ENCODE data around the gene EIF4E2.
"Not testable (repeated sequence)": the region's sequence is repeated elsewhere in the genome, so short reads cannot be mapped to it uniquely, and the experiment has no call there.

Gene EIF4E2

DNA sequence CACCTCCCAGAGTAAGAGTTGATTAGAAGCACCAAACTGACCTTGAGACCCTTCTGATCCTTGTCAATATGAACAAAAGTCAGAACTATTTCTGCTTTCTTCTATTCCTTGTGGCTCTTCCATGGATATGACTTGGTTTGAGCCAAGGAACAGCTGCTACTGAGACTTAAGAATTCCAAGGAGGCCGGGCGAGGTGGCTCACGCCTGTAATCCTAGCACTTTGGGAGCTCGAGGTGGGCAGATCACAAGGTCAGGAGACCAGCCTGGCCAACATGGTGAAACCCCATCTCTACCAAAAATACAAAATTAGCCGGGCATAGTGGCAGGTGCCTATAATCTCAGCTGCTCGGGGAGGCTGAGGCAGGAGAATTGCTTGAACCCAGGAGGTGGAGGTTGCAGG lies 20.0 kb downstream of the EIF4E2 start:
- DNase-seq = not testable (repeated sequence)

- no peak for DNase-seq
These were observed 20.6 kb downstream of the EIF4E2 start for GRCh38 chr2:232571026-232571474.

- no peak for DNase-seq
These were observed 22.6 kb downstream of the EIF4E2 start for GRCh38 chr2:232573042-232573441.

DNA sequence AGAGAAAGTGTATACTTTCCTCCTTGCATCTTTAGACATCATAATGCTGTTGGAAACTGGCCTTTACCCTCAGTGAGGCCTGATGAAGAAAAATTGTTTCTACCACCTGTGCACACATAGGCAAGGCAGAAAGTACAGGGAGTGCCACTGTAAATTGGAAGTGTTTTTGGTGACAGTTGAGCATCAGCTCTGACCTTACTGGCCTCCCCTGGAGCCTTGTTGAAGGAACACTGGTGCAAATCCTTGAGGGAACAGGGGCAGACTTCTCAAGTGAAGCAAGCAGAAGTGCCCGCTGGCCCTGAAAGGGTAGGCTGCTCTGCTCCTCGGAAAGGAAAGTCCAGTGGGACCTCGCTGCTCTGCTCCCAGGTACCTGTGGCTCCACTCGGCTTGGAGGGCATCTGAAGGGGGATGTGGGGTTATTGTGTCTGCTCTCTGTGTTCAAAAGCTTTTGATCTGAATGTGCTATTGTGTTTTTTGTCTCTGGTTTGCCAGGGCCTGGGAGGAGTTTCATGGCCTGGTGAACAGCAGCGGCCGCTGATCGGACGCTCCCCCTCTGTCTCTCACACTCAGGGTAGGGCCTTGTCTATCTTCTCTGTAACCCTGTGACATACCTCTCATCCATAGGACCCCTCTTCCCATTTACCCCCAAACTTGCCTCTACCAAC lies 23.4 kb downstream of the EIF4E2 start:
- no peak for DNase-seq

DNA sequence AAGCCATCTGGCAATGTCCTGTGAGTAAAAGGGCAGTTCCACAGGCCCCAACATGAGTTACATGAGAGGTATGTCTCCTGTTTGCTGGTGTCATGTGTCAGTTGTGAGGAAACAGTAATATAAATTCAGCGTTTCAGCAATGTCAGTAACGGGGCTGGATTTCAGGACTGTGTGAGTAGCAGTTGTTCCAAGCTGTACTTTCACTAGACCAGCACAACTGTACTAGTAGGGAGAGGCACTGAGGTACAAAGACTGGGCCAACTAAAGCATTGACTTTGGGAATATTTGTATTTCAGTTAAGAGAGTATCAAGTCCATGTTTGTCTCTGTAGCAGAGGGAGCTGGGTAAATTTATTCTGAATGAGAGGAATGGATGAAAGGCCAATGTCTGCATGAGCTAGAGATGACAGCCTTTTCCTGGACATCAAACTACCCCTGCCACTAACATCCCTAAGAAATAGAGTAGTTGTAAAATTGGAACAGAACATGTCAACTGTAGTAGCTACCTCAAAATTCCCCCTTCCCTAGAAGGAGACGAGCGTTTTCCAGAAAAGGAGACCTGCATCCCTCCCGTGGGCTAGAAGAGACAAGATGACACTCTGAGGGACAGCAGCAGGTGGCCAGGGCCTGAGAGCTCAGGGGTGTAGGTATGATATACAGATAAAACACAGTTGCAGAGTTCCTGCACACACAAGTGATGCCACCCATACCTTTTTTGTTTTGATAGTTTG lies 24.4 kb downstream of the EIF4E2 start:
- DNase-seq = no peak

- DNase-seq = no peak
These were observed 24.9 kb downstream of the EIF4E2 start for GRCh38 chr2:232575404-232575746.

- no peak for DNase-seq
These were observed 26.5 kb downstream of the EIF4E2 start for GRCh38 chr2:232576995-232577394.

GRCh38 chr2:232577841-232578240 lies 27.4 kb downstream of the EIF4E2 start:
- DNase-seq = no peak

DNA sequence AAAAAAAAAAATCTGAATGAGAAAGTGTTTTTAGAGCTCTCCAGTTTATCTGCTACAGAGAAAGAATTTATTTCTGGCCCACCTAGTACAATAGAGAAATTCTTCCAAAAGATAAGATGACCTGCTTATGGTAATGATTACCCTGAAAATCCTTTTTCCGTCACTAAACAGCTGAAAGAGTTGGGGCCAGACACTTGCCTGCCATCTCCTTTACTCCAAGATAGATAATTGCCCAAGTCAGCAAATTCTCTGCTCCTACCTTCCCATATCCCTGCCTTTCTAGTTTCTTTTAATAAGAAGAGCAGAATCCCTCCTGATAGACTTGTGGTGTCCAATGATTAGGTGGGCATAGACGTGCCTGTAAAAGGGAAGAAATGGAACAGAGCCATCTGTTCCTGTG lies 28.1 kb downstream of the EIF4E2 start:
- DNase-seq = no peak

- DNase-seq = no peak
These were observed 30.1 kb downstream of the EIF4E2 start for GRCh38 chr2:232580648-232580981.

- DNase-seq = no peak
These were observed 31.2 kb downstream of the EIF4E2 start for GRCh38 chr2:232581725-232582124.

DNA sequence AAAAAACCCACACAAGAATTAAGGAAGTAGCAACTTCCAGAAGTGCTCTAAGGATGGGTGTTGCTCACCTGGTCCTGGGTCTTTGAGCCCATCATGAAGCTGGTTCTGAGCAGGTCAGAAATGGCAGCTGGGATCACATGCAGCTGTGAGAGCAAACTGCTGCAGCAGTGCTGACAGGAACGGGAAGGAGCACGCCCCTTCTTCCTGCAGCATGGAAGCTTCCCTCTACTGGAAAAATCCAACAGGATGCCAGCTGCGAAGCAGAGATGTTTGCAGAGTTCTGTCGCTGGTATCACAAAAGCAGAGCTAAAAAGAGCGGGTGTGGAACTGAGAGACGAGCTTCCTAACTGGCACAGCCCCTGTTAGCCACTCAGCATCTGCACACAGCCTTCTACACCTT lies 33.7 kb downstream of the EIF4E2 start:
- DNase-seq = no peak

- DNase-seq = no peak
These were observed 36.5 kb downstream of the EIF4E2 start for GRCh38 chr2:232586943-232587505.

DNA sequence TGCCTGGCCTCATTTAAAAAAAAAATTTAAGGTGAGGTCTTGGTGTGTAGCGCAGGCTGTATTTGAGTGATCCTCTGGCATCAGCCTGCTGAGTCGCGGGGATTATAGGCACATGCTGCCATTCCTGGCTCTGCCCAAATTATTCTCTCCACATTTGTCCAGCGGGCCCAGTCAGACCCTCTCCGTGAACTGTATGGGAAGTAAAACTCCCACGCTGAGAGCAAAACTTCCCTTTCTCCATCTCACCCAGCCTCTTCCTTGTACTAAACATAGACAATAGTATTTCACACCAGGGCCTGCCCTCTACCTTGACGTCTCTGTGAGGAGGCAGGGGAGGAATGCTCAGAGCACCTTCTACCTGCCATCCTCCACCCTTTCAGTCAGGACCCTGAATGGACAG lies 37.0 kb downstream of the EIF4E2 start:
- no peak for DNase-seq

- no peak for DNase-seq
These were observed 37.5 kb downstream of the EIF4E2 start for GRCh38 chr2:232588031-232588430.

GRCh38 chr2:232588680-232589585 lies 38.4 kb downstream of the EIF4E2 start:
- no peak for DNase-seq

DNA sequence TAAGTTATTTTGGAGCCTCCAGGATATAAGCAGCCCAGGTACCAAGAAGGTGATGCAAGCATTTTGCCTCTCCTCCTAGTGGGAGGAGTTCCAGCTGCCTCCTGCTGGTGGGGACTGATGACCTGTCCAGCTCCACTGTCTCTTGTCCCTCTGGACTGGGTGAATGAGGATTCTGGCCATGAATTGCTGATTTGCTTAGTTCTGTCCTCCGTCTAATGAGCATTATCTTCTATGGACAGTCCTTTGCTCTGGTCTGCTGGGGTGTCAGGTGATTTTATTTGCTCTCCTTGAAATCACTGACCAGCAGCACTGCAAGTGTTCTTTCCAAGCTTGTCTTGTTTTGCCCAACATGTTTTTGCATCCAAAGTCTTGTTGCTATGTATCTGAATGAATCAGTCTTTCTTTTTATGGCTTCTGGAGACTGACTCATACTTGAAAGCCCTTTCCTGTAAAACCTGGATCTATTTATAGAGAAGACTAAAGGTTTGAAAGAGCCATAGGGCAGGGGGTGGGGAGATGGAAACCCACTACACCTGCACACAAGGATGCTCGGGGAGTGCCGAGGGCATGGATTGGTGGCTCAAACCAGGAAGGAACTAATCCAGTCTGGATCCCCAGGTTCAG lies 42.4 kb downstream of the EIF4E2 start:
- DNase-seq = no peak

GRCh38 chr2:232593982-232594381 lies 43.5 kb downstream of the EIF4E2 start:
- DNase-seq = no peak

GRCh38 chr2:232597362-232598079 lies 47.0 kb downstream of the EIF4E2 start:
- no peak for DNase-seq

DNA sequence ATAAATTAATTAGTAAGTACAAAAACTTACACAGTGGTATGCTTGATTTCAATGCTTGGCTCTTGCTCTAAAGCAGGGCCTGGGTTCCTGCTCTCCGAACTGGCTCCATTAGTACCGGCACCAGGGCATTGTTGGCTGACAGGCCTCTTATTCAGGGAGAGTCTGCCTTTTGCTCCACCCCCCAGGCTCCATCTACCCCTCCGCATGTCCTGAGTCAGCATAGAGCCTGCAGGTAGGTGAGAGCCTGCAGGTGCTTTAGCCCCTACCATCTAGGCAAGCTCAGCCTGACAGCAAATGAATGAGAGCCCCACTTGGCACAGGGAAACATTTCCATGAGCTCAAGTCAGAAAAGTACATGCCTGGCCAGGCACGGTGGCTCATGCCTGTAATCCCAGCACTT lies 47.8 kb downstream of the EIF4E2 start:
- DNase-seq = no peak

DNA sequence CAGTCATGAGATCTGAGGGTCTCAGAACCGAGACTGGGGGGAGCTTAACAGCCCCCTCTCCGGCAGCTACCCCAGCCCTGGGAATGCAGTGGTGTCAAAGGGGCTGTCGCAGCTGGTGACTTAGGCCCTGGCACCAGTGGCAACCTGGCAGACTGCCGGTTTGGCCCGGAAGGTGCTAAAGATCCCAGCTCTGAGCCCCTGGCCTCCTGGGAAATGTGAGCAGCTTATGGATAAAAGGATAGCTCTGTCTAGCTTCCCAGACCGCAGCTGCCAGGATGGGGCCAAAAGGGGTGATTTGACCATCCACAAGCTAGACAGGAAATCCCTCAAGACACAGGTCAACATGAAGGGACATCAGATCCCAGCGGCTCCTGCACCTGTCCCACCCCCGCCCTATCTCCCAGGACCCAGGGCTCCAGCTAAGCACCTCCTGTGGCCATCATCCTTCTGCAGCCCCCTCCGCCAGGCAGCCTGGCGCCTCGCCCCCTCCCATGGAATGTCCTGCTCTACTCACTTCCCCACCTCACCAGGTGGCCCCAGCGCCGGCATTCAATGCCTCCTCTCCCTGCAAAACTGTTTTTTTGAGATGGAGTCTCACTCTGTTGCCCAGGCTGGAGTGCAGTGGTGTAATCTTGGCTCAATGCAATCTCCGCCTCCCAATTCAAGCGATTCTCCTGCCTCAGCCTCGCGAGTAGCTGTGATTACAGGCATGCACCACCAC lies 49.7 kb downstream of the EIF4E2 start:
- DNase-seq = no peak

GRCh38 chr2:232603283-232603682 lies 52.8 kb downstream of the EIF4E2 start:
- no peak for DNase-seq
